NCI-H2029 treated with DMSO at 0.1 percent for 48 hours (cell line): ENCODE measurements around the gene RAB6C.
"Not testable (repeated sequence)": the region's sequence is repeated elsewhere in the genome, so short reads cannot be mapped to it uniquely, and the experiment has no call there.

Experiments used
- DNase-seq: peaks from one replicate; lab custom pipeline; 2025; lab: John Stamatoyannopoulos, UW

RAB6C gene

GRCh38 chr2:129979629-129980155 lies at the start of gene RAB6C:
TSS of gene RAB6C (plus strand) at chr2:129979666. CDS start at chr2:129980116, 450 bp downstream.
- DNase-seq = not testable (repeated sequence)

- DNase-seq = no peak
Observed at GRCh38 chr2:129930451-129930850, 49.0 kb upstream of the RAB6C start.

GRCh38 chr2:129933387-129933786 lies 46.1 kb upstream of the RAB6C start:
- not testable (repeated sequence) for DNase-seq

GRCh38 chr2:129934044-129934822 lies 45.2 kb upstream of the RAB6C start:
- no peak for DNase-seq

GRCh38 chr2:129935118-129935517 lies 44.3 kb upstream of the RAB6C start:
- DNase-seq = no peak

DNA sequence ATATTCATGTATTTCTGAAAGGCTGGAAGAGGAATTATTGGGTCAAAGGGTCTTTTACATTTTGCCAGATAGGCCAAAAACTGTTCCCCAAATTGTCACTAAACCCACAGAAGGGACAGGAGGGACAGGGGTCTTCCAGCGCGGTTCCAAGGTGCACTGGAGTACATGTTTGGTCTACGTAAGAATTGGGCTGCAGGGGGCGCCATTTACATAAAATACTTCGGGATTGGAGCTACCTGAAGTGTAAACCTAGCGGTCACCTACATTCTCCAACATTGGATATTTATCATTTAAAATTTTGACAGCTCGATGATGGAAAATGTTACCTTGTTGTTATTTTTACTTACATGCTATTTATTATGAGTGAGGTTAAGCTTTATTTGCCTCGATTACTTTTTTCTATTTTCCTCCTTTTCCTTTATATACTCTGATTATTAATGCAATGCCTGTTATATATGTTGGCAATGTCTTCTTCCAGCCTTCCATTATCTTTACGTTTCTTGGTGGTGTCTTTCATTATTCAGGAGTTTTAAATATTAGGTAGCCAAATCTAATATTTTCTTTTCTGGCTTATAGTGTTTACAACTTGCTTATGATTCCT lies 43.0 kb upstream of the RAB6C start:
- no peak for DNase-seq

DNA sequence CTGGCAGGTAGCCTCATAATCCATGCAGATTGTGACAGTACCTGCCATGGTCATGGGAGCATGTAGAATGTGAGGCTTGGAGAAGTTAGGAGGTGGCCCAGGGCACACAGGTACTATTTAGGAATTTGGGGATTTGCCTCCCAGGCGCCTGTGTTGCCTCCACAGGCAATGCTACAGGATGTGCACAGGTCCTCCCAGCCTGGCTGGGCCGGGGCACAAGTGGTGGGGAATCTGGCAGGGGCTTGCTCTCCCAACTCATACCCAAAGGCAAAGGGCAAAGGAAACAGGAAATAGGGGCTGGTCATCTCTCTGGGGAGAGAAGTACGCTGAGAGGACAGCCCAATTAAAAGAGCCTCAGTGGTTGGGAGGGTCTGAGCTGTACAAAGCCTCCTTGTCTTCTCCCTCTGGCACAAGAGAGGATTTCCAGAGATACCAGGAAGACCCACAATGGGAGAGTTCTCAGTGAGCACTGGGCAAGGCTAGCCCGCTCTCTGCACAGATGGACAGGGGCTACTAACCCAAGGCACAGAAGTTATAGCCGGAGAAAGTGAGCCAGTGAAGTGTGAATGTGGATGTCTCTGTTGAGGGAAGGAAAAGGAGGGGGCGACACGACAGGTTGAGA lies 40.5 kb upstream of the RAB6C start:
- not testable (repeated sequence) for DNase-seq

DNA sequence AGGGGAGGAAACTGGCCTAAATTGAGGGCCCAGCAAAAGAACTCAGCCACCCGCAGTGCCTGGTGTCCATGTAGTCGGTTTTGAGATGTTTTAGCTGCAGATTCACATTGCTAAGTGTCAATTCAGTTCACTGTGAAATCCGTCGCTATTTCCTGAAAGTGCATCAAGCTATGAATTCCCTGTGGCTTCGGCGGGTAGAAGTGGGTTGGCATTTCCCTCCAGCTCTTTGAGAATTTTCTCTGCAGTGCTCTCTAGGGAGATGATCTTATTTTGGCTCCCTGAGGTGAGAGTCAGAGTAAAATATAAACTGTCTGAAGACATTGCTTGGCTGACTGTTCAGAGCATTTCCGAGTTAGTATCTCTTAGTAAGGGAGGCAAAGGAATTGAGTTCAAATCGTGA lies 36.0 kb upstream of the RAB6C start:
- not testable (repeated sequence) for DNase-seq

- DNase-seq = no peak
Observed at GRCh38 chr2:129945557-129945956, 33.9 kb upstream of the RAB6C start.

GRCh38 chr2:129947712-129948111 lies 31.8 kb upstream of the RAB6C start:
- DNase-seq = not testable (repeated sequence)

- DNase-seq = not testable (repeated sequence)
Observed at GRCh38 chr2:129956171-129956570, 23.3 kb upstream of the RAB6C start.

GRCh38 chr2:129957891-129958290 lies 21.6 kb upstream of the RAB6C start:
- no peak for DNase-seq

DNA sequence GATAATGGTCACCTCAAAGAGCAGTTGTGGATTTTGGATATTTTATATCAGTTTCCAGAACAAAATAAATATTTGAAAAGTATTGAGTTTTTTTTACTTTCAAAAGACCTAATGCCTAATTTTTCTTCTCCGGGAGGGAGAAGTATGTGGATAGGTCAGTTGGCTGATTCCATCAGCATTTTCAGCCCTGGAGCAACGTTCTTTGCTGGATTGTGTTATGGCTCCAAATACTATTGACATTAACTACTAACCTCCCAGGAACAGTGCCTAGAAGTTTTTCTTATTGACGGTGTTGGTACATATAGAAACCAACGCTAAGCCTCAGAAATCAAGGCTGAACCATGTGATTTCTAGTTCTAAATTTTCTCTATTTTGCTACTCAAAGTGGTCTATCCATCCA lies 20.7 kb upstream of the RAB6C start:
- not testable (repeated sequence) for DNase-seq

DNA sequence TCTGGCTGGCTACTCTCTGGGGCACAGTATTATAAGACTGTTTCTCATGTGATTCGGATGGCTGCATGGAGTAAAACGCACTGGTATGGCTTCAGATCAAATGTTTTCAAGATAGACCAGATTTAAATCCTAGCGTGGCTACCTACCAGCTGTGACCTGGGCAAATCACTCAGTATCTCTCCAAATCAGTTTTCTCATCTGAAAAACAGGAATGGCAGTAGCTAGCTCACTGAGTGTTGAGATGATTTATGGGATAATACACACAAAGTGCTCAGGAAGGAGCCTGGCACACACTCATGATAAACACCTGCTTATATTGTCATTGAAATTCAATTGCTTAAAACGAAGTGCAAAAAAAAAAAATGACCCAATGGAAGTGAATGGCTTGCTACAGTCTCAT lies 10.9 kb upstream of the RAB6C start:
- DNase-seq = peak; percentile 28

GRCh38 chr2:129975016-129975774 lies 4.3 kb upstream of the RAB6C start:
- DNase-seq = no peak

GRCh38 chr2:129976969-129977368 lies 2.5 kb upstream of the RAB6C start:
- DNase-seq = not testable (repeated sequence)

DNA sequence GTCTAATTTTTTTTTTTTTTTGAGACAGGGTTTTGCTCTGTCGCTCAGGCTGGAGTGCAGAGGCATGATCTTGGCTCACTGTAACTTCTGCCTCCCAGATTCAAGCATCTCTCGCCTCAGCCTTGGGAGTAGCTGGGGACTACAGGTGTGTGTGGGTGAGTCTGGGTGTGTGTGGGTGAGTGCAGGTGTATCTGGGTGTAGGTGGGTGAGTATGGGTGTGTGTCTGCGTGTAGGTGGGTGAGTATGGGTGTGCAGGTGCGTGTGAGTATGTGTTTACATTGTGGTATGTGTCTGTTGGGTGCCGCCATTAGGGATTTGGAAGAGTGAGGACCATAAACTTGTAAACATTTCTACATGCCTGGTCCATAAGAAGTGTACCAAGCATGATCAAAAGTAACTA lies 1.5 kb upstream of the RAB6C start:
- no peak for DNase-seq

DNA sequence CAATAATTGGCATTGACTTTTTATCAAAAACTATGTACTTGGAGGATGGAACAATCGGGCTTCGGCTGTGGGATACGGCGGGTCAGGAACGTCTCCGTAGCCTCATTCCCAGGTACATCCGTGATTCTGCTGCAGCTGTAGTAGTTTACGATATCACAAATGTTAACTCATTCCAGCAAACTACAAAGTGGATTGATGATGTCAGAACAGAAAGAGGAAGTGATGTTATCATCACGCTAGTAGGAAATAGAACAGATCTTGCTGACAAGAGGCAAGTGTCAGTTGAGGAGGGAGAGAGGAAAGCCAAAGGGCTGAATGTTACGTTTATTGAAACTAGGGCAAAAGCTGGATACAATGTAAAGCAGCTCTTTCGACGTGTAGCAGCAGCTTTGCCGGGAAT lies 780 bp downstream of the RAB6C start:
- DNase-seq = not testable (repeated sequence)

DNA sequence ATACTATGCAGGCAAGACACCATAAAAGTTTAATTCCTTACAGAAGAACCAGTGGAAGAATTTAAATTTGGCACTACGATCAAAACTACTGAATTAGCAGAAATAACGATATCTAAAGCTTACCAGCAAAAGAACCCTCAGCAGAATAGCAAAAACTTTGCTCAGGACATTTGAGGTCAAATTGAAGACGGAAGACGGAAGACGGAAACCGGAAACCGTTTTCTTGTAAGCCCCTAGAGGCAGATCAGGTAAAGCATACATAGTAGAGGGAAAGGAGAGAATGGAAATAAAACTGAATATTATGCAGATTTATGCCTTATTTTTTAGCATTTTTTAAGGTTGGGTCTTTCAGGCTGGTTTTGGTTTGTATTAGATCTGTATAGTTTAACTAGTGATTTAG lies 2.2 kb downstream of the RAB6C start:
- not testable (repeated sequence) for DNase-seq

- no peak for DNase-seq
Observed at GRCh38 chr2:129984426-129984825, 5.0 kb downstream of the RAB6C start.

- not testable (repeated sequence) for DNase-seq
Observed at GRCh38 chr2:129992415-129993006, 13.0 kb downstream of the RAB6C start.

- DNase-seq = not testable (repeated sequence)
Observed at GRCh38 chr2:129993151-129993550, 13.7 kb downstream of the RAB6C start.
